ENCODE data around the gene SPEN. TPM values are rescaled to one million over a fixed set of nuclear protein-coding genes. Genes with fewer than 3 reads are reported as not detected.

Gene SPEN
- total and polyA plus RNA-seq, 2 of the 13 experiments (the other 11 are each of a cell fraction or from before 2014, with no cell fraction given) = 4.8 to 14.0 TPM

- Histone ChIP-seq H3K4me1 (ENCODE audit: insufficient read depth, low read length) (peaks cover 21% of the 10 kb centered on the region), H3K4me2 (ENCODE audit: low read depth, low read length) (no peak overlapping the region), H4K20me1 (ENCODE audit: insufficient read depth, low read length) (no peaks in the 10 kb centered on the region; the same call in 1 of the 2 replicates), H3K4me3 (replicated peaks in 1 of 3; ENCODE audit: insufficient read depth in 1 of 3, low read depth in 2 of 3, low read length in 3 of 3) (no peak overlapping the region), H3K79me2 (ENCODE audit: insufficient read depth, low read length) (peaks cover 13% of the 10 kb centered on the region), H3K9ac (ENCODE audit: insufficient read depth, low read depth, low read length) (no peak overlapping the region), H2AFZ (ENCODE audit: low read length) (no peak overlapping the region), H3K9me3 (ENCODE audit: low read length) (no peaks in the 10 kb centered on the region), H3K36me3 (replicated peaks in 1 of 2; ENCODE audit: control insufficient read depth in 1 of 2, insufficient read depth in 2 of 2, low read length in 2 of 2) (peaks cover 5 to 29% of the 10 kb centered on the region in 2 experiments; a peak in 4 of 5 replicates), H3K27me3 (ENCODE audit: control insufficient read depth in 1 of 2, insufficient read depth in 2 of 2, low read length in 2 of 2) (no peaks in the 10 kb centered on the region), H3K27ac (ENCODE audit: extremely low read length, insufficient read depth, low read length) (no peak overlapping the region)
- intact Hi-C loops (cut with micrococcal nuclease; ENCODE audit: unreplicated experiment) = no loop called here
- ChIA-PET POLR2A (no interaction called here), CTCF (ENCODE audit: low intra/inter-chr PET ratio, low total read pairs) (no interaction called here)
- ATAC-seq (no peak), FAIRE-seq (no peak), DNase-seq (ENCODE audit: low spot score) (no peak)
- in situ Hi-C loops (cut with HindIII; ENCODE audit: extremely low pct_ligation_motif_present, low pct_unique_long_range_greater_than_20kb) = no loop called here
- TF ChIP-seq KLF6 (CRISPR knock-in tag; IDR thresholded peaks at IDR 0.05) (no peak), HNRNPL (IDR thresholded peaks at IDR 0.05; ENCODE audit: low read depth, low read length) (no peak), THAP11 (CRISPR knock-in tag; IDR thresholded peaks at IDR 0.05) (no peak), SIN3B (IDR thresholded peaks at IDR 0.05; ENCODE audit: low read length) (no peak), TCF7L2 (IDR thresholded peaks at IDR 0.05; ENCODE audit: low read depth, low read length) (no peak), HIVEP1 (CRISPR knock-in tag; IDR thresholded peaks at IDR 0.05) (no peak), SALL1 (CRISPR knock-in tag; IDR thresholded peaks at IDR 0.05) (no peak), SCMH1 (CRISPR knock-in tag; IDR thresholded peaks at IDR 0.05; ENCODE audit: borderline replicate concordance) (no peak)
- TF ChIP-seq, protein P1, sequence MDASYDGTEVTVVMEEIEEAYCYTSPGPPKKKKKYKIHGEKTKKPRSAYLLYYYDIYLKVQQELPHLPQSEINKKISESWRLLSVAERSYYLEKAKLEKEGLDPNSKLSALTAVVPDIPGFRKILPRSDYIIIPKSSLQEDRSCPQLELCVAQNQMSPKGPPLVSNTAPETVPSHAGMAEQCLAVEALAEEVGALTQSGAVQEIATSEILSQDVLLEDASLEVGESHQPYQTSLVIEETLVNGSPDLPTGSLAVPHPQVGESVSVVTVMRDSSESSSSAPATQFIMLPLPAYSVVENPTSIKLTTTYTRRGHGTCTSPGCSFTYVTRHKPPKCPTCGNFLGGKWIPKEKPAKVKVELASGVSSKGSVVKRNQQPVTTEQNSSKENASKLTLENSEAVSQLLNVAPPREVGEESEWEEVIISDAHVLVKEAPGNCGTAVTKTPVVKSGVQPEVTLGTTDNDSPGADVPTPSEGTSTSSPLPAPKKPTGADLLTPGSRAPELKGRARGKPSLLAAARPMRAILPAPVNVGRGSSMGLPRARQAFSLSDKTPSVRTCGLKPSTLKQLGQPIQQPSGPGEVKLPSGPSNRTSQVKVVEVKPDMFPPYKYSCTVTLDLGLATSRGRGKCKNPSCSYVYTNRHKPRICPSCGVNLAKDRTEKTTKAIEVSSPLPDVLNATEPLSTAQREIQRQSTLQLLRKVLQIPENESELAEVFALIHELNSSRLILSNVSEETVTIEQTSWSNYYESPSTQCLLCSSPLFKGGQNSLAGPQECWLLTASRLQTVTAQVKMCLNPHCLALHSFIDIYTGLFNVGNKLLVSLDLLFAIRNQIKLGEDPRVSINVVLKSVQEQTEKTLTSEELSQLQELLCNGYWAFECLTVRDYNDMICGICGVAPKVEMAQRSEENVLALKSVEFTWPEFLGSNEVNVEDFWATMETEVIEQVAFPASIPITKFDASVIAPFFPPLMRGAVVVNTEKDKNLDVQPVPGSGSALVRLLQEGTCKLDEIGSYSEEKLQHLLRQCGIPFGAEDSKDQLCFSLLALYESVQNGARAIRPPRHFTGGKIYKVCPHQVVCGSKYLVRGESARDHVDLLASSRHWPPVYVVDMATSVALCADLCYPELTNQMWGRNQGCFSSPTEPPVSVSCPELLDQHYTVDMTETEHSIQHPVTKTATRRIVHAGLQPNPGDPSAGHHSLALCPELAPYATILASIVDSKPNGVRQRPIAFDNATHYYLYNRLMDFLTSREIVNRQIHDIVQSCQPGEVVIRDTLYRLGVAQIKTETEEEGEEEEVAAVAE (CRISPR knock-in tag; IDR thresholded peaks at IDR 0.05; ENCODE audit: borderline replicate concordance) = no peak
- TF ChIP-seq, protein P2, sequence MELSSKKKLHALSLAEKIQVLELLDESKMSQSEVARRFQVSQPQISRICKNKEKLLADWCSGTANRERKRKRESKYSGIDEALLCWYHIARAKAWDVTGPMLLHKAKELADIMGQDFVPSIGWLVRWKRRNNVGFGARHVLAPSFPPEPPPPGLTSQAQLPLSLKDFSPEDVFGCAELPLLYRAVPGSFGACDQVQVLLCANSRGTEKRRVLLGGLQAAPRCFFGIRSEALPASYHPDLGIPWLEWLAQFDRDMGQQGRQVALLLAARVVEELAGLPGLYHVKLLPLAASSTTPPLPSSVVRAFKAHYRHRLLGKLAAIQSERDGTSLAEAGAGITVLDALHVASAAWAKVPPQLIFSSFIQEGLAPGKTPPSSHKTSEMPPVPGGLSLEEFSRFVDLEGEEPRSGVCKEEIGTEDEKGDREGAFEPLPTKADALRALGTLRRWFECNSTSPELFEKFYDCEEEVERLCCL (CRISPR knock-in tag; IDR thresholded peaks at IDR 0.05; ENCODE audit: borderline replicate concordance) = no peak
- no TSS peak for BruUV-seq (replicated peaks)
- 98% methylated on average over 8 of the region's 13 CpGs for WGBS (ENCODE audit: low lambda C conversion rate)
Measured at GRCh38 chr1:15969321-15969880, 121.9 kb downstream of the SPEN start.
